ENCODE results near the gene PWP1.

DNA sequence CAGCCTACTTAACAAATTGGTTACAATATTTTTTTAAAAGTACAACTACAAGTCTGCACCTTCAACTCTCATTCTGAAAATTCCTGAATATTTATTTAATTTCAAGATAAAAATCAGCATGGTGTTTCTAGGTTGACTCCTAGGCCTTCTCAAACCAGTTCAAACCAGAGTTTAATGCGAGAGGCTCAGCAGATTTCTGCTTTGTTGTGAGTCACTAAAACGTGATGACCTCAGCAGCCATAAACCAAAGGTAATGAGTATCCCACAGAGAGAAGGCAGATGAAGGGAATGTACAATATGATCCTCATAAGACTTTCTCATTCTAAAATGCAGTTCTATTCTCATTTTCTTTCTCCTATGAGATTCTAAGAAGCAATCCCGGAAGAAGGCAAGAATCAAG is 73.8 kb downstream of the PWP1 start:
- TF ChIP-seq POLR2A (IDR thresholded peaks at IDR 0.05; ENCODE audit: low read depth, low read length) (no peak), TAF1 (IDR thresholded peaks at IDR 0.05; ENCODE audit: low read depth, low read length) (no peak), POLR2AphosphoS5 (IDR thresholded peaks at IDR 0.05; ENCODE audit: low read depth, low read length) (no peak), SPI1 (IDR thresholded peaks at IDR 0.05; ENCODE audit: low read depth, low read length) (no peak), PAX5 (IDR thresholded peaks at IDR 0.05; ENCODE audit: insufficient read depth, low read length, severe bottlenecking) (no peak), POU2F2 (IDR thresholded peaks at IDR 0.05; ENCODE audit: low read depth, low read length) (no peak)

All from GM12891 (cell line).